Chondrocyte (in vitro differentiated cells): ENCODE results near the gene SLF2. TPM values are rescaled to one million over a fixed set of nuclear protein-coding genes. Genes with fewer than 3 reads are reported as not detected.

Experiments used
- DNase-seq: peaks from one replicate; pipeline ENCODE4 v3.0.0; 2021; ENCODE audit warnings: mixed read lengths, low spot score
- H3K27ac Mint-ChIP-seq: one replicate; pipeline ENCODE4 v1.8.0; 2021; ENCODE audit warnings: mild to moderate bottlenecking, moderate library complexity, mixed read lengths; ENCODE audit not compliant: unreplicated experiment
- H3K27me3 Mint-ChIP-seq: 2 replicates; pipeline ENCODE4 v1.8.0; 2021; ENCODE audit warnings: low read depth, mixed read lengths
- H3K36me3 Mint-ChIP-seq: 2 replicates; pipeline ENCODE4 v1.8.0; 2021; ENCODE audit warnings: low read depth, mixed read lengths
- H3K4me1 Mint-ChIP-seq: 2 replicates; pipeline ENCODE4 v1.8.0; 2021; ENCODE audit warnings: low read depth, mild to moderate bottlenecking, mixed read lengths
- H3K4me3 Mint-ChIP-seq: one replicate; pipeline ENCODE4 v1.8.0; 2021; ENCODE audit warnings: mild to moderate bottlenecking, moderate library complexity, mixed read lengths; ENCODE audit not compliant: unreplicated experiment
- H3K9me3 Mint-ChIP-seq: 2 replicates; pipeline ENCODE4 v1.8.0; 2021; ENCODE audit warnings: low read depth, mixed read lengths
- total RNA-seq: library from RNA; stranded (reverse); gene quantifications from 3 replicates; pipeline ENCODE4 v1.2.1, GENCODE V29; 2021
- TF ChIP-seq, protein P1 (sequence below): fragments of 200-600 bp; sonication (generic); IDR thresholded peaks from 2 replicates; pipeline ENCODE4 v1.5.0; 2021; ENCODE audit warnings: antibody characterized with exemption, mild to moderate bottlenecking, moderate library complexity

The SLF2 gene
- total RNA-seq, 1 donor from 2014 or later = 20.6 TPM

GRCh38 chr10:100911472-100911871, 1.3 kb upstream of the SLF2 start:
- H3K27ac Mint-ChIP-seq = peak overlapping the region; percentile 63
- H3K4me1 Mint-ChIP-seq = peaks cover 42% of the 10 kb centered on the region
- H3K36me3 Mint-ChIP-seq = peaks cover 1% of the 10 kb centered on the region

GRCh38 chr10:100912013-100912604, 654 bp upstream of the SLF2 start:
- no peaks in the 10 kb centered on the region for H3K9me3 Mint-ChIP-seq

More at GRCh38 chr10:100911472-100911871, 1.3 kb upstream of the SLF2 start:
- TF ChIP-seq, protein P1, sequence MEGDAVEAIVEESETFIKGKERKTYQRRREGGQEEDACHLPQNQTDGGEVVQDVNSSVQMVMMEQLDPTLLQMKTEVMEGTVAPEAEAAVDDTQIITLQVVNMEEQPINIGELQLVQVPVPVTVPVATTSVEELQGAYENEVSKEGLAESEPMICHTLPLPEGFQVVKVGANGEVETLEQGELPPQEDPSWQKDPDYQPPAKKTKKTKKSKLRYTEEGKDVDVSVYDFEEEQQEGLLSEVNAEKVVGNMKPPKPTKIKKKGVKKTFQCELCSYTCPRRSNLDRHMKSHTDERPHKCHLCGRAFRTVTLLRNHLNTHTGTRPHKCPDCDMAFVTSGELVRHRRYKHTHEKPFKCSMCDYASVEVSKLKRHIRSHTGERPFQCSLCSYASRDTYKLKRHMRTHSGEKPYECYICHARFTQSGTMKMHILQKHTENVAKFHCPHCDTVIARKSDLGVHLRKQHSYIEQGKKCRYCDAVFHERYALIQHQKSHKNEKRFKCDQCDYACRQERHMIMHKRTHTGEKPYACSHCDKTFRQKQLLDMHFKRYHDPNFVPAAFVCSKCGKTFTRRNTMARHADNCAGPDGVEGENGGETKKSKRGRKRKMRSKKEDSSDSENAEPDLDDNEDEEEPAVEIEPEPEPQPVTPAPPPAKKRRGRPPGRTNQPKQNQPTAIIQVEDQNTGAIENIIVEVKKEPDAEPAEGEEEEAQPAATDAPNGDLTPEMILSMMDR = no peak
- Mint-ChIP-seq H3K27me3 (no peaks in the 10 kb centered on the region), H3K4me3 (peak overlapping the region; percentile 98), H3K9me3 (no peaks in the 10 kb centered on the region)
- no peak for DNase-seq

GRCh38 chr10:100913470-100913865, 705 bp downstream of the SLF2 start:
- Mint-ChIP-seq H3K27ac (peak overlapping the region; percentile 94), H3K27me3 (no peaks in the 10 kb centered on the region), H3K4me3 (peak overlapping the region; percentile 98), H3K4me1 (peaks cover 46% of the 10 kb centered on the region), H3K9me3 (no peaks in the 10 kb centered on the region), H3K36me3 (peaks cover 10% of the 10 kb centered on the region)
- TF ChIP-seq, protein P1 = no peak
- no peak for DNase-seq

More at GRCh38 chr10:100912013-100912604, 654 bp upstream of the SLF2 start:
- Mint-ChIP-seq H3K4me1 (peaks cover 46% of the 10 kb centered on the region), H3K27ac (peak overlapping the region; percentile 63), H3K4me3 (peak overlapping the region; percentile 98), H3K36me3 (peaks cover 6% of the 10 kb centered on the region), H3K27me3 (no peaks in the 10 kb centered on the region)
- TF ChIP-seq, protein P1 = no peak
- no peak for DNase-seq

DNA sequence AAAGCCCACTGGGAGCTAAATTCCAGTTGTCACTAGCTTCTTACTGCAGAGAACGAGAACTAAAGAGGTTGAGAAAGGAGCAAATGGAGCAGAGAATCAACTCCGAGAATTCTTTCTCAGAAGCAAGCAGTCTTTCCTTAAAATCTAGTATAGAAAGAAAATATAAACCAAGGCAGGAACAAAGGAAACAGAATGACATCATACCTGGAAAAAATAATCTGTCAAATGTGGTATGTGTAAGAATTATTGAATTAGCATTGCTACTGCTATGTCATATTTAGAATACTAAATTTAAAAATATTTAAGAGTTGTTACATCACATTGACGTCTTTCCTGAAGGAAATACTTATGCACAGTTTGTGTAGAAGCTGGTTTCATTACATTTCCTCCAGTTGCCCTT, 4.3 kb downstream of the SLF2 start:
- Mint-ChIP-seq H3K4me1 (peaks cover 30% of the 10 kb centered on the region), H3K36me3 (peaks cover 22% of the 10 kb centered on the region), H3K4me3 (no peak overlapping the region)

GRCh38 chr10:100923580-100923979, 10.8 kb downstream of the SLF2 start:
- Mint-ChIP-seq H3K27me3 (no peaks in the 10 kb centered on the region), H3K4me3 (no peak overlapping the region), H3K9me3 (no peaks in the 10 kb centered on the region), H3K27ac (no peak overlapping the region), H3K4me1 (peaks cover 11% of the 10 kb centered on the region), H3K36me3 (peaks cover 37% of the 10 kb centered on the region)
- no peak for DNase-seq
- TF ChIP-seq, protein P1 = no peak

More for the DNA sequence above, 4.3 kb downstream of the SLF2 start:
- no peaks in the 10 kb centered on the region for H3K27me3 Mint-ChIP-seq
- DNase-seq = no peak
- H3K9me3 Mint-ChIP-seq = no peaks in the 10 kb centered on the region
- no peak overlapping the region for H3K27ac Mint-ChIP-seq
- TF ChIP-seq, protein P1 = no peak
